Nephron progenitor cell (in vitro differentiated cells): ENCODE data around the gene TRPM6.

ENCODE experiments used
- DNase-seq: peaks from one replicate; pipeline ENCODE4 v3.0.0; 2021
- H3K27ac Mint-ChIP-seq: 2 replicates; pipeline ENCODE4 v1.8.0; 2021; ENCODE audit warnings: mild to moderate bottlenecking, moderate library complexity, mixed read lengths
- H3K27me3 Mint-ChIP-seq: 2 replicates; pipeline ENCODE4 v1.8.0; 2021; ENCODE audit warnings: mild to moderate bottlenecking, low read depth, mixed read lengths; ENCODE audit not compliant: poor library complexity
- H3K36me3 Mint-ChIP-seq: 2 replicates; pipeline ENCODE4 v1.8.0; 2021; ENCODE audit warnings: low read depth, mixed read lengths
- H3K4me1 Mint-ChIP-seq: 2 replicates; pipeline ENCODE4 v1.8.0; 2021; ENCODE audit warnings: mixed read lengths
- H3K4me3 Mint-ChIP-seq: 2 replicates; pipeline ENCODE4 v1.8.0; 2021; ENCODE audit warnings: mild to moderate bottlenecking, moderate library complexity, mixed read lengths
- H3K9me3 Mint-ChIP-seq: 2 replicates; pipeline ENCODE4 v1.8.0; 2021; ENCODE audit warnings: mild to moderate bottlenecking, moderate library complexity, mixed read lengths
- CTCF ChIP-seq: fragments of 200-600 bp; sonication (generic); IDR thresholded peaks from 2 replicates; pipeline ENCODE4 v1.5.0; 2021; ENCODE audit warnings: antibody characterized with exemption

The TRPM6 gene

GRCh38 chr9:74777136-74777879 is 110.4 kb downstream of the TRPM6 start:
- Mint-ChIP-seq H3K9me3 (no peaks in the 10 kb centered on the region), H3K27ac (no peak overlapping the region), H3K4me3 (no peak overlapping the region), H3K4me1 (peaks cover 6% of the 10 kb centered on the region), H3K27me3 (peaks cover 15% of the 10 kb centered on the region), H3K36me3 (no peaks in the 10 kb centered on the region)
- peak; percentile 78 for TF ChIP-seq CTCF
- peak; percentile 75 for DNase-seq

GRCh38 chr9:74775396-74775795 is 112.3 kb downstream of the TRPM6 start:
- no peak for TF ChIP-seq CTCF
- H3K27me3 Mint-ChIP-seq, result peaks cover 15% of the 10 kb centered on the region
- H3K27ac Mint-ChIP-seq, result no peak overlapping the region
- H3K4me1 Mint-ChIP-seq, result peaks cover 6% of the 10 kb centered on the region
- H3K4me3 Mint-ChIP-seq, result no peak overlapping the region
- no peak for DNase-seq
- H3K36me3 Mint-ChIP-seq, result no peaks in the 10 kb centered on the region
- no peaks in the 10 kb centered on the region for H3K9me3 Mint-ChIP-seq

GRCh38 chr9:74773886-74774479 is 113.7 kb downstream of the TRPM6 start:
- peaks cover 6% of the 10 kb centered on the region for H3K4me1 Mint-ChIP-seq
- DNase-seq, result peak; percentile 76
- H3K27ac Mint-ChIP-seq, result no peak overlapping the region
- TF ChIP-seq CTCF, result peak; percentile 89
- no peaks in the 10 kb centered on the region for H3K36me3 Mint-ChIP-seq
- H3K4me3 Mint-ChIP-seq, result no peak overlapping the region
- H3K27me3 Mint-ChIP-seq, result peaks cover 14% of the 10 kb centered on the region
- no peaks in the 10 kb centered on the region for H3K9me3 Mint-ChIP-seq

GRCh38 chr9:74772121-74772520 is 115.6 kb downstream of the TRPM6 start:
- peaks cover 18% of the 10 kb centered on the region for H3K27me3 Mint-ChIP-seq
- no peaks in the 10 kb centered on the region for H3K9me3 Mint-ChIP-seq
- no peaks in the 10 kb centered on the region for H3K36me3 Mint-ChIP-seq
- no peak overlapping the region for H3K4me3 Mint-ChIP-seq
- no peak for TF ChIP-seq CTCF
- no peaks in the 10 kb centered on the region for H3K4me1 Mint-ChIP-seq
- no peak for DNase-seq
- H3K27ac Mint-ChIP-seq, result no peak overlapping the region

GRCh38 chr9:74771672-74772071 is 116.0 kb downstream of the TRPM6 start:
- H3K36me3 Mint-ChIP-seq, result no peaks in the 10 kb centered on the region
- DNase-seq, result no peak
- no peak overlapping the region for H3K27ac Mint-ChIP-seq
- no peaks in the 10 kb centered on the region for H3K9me3 Mint-ChIP-seq
- H3K4me1 Mint-ChIP-seq, result no peaks in the 10 kb centered on the region
- H3K4me3 Mint-ChIP-seq, result no peak overlapping the region
- TF ChIP-seq CTCF, result no peak
- peaks cover 18% of the 10 kb centered on the region for H3K27me3 Mint-ChIP-seq

GRCh38 chr9:74771262-74771585 is 116.5 kb downstream of the TRPM6 start:
- DNase-seq, result no peak
- H3K27me3 Mint-ChIP-seq, result peaks cover 18% of the 10 kb centered on the region
- no peaks in the 10 kb centered on the region for H3K9me3 Mint-ChIP-seq
- H3K4me3 Mint-ChIP-seq, result no peak overlapping the region
- no peaks in the 10 kb centered on the region for H3K4me1 Mint-ChIP-seq
- H3K36me3 Mint-ChIP-seq, result no peaks in the 10 kb centered on the region
- no peak for TF ChIP-seq CTCF
- H3K27ac Mint-ChIP-seq, result no peak overlapping the region
